MM.1S (cell line): ENCODE measurements around the gene ZFHX3.

Experiments used
- CTCF ChIP-seq: fragments of 300-600 bp; sonication (generic); IDR thresholded peaks from 2 replicates; pipeline ENCODE4 v1.5.1; 2016; ENCODE audit warnings: antibody characterized with exemption, low read length, mixed read lengths
- EZH2 ChIP-seq: fragments of 300-600 bp; sonication (generic); optimal IDR thresholded peaks from 2 replicates; pipeline ENCODE3; 2017; ENCODE audit warnings: low read depth, mild to moderate bottlenecking, antibody characterized with exemption, low read length, mixed read lengths

GRCh38 chr16:73021866-73022495 is 25.9 kb downstream of the ZFHX3 start:
- TF ChIP-seq CTCF (no peak), EZH2 (no peak)
